SIG-M5 (cell line): ENCODE results near the gene PCDH18.

Source experiments
- DNase-seq: peaks from one replicate; lab custom pipeline; 2025; lab: John Stamatoyannopoulos, UW

PCDH18 gene

GRCh38 chr4:137471895-137472294 lies 60.4 kb downstream of the PCDH18 start:
- DNase-seq: no peak

- DNase-seq: no peak
Observed at GRCh38 chr4:137471461-137471860, 60.8 kb downstream of the PCDH18 start.

DNA sequence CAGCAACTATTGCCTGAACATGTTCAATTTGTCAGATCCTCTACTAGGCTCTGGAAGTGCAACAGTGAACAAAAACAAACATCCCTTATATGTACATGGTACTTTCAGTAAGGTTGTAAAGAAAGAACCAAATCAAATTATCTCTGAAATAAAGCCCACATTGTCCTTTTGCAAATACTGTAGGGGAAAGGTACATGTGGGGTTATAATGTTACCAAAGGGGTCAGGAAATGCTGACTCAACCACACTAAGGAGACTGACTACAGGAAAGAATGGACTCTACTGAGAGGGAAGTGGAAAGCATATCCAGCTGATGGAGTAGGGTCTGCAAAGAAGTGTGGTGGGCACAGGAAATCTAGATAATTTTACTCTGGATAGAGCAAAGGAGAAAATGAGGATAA lies 61.5 kb downstream of the PCDH18 start:
- no peak for DNase-seq
